Tongue (tissue), 2 donors: ENCODE data around the gene PDE4C. TPM values are rescaled to one million over a fixed set of nuclear protein-coding genes. Genes with fewer than 3 reads are reported as not detected.
A peak's percentile ranks its signal among the peaks of the same experiment; 100 is the strongest.

Experiments used
- DNase-seq: peaks from one replicate; pipeline ENCODE4 v3.0.0-alpha.2; 2015
- total RNA-seq: library from RNA; depleted of rRNA; stranded (reverse); fragments of >200 nt; gene quantifications from one replicate; pipeline ENCODE4 v1.2.3, GENCODE V29; 2014

PDE4C gene
- total RNA-seq, 1 donor from 2014 or later, result 5.7 TPM

GRCh38 chr19:18198374-18198773 lies 27.9 kb downstream of the PDE4C start:
- DNase-seq, result no peak

- DNase-seq, result no peak
Measured at GRCh38 chr19:18197941-18198340, 28.3 kb downstream of the PDE4C start.

- no peak for DNase-seq
Measured at GRCh38 chr19:18197306-18197705, 28.9 kb downstream of the PDE4C start.

- no peak for DNase-seq
Measured at GRCh38 chr19:18196511-18196845, 29.8 kb downstream of the PDE4C start.

- DNase-seq, result no peak
Measured at GRCh38 chr19:18194554-18195238, 31.5 kb downstream of the PDE4C start.

GRCh38 chr19:18194181-18194530 lies 32.1 kb downstream of the PDE4C start:
- DNase-seq, result no peak

GRCh38 chr19:18193388-18194180 lies 32.7 kb downstream of the PDE4C start:
- peak; percentile 21 for DNase-seq

GRCh38 chr19:18192673-18193387 lies 33.4 kb downstream of the PDE4C start, which contains the start of gene MPV17L2:
TSS of gene MPV17L2 (plus strand) at chr19:18193218. CDS start at chr19:18193282, 64 bp downstream.
- peak; percentile 100 for DNase-seq

- no peak for DNase-seq
Measured at GRCh38 chr19:18191640-18192062, 34.6 kb downstream of the PDE4C start.

- DNase-seq, result no peak
Measured at GRCh38 chr19:18190278-18190677, 36.0 kb downstream of the PDE4C start.

GRCh38 chr19:18185538-18185937 lies 40.7 kb downstream of the PDE4C start:
- no peak for DNase-seq

GRCh38 chr19:18183529-18183928 lies 42.7 kb downstream of the PDE4C start:
- no peak for DNase-seq

- DNase-seq, result no peak
Measured at GRCh38 chr19:18179957-18180356, 46.3 kb downstream of the PDE4C start.

- DNase-seq, result no peak
Measured at GRCh38 chr19:18176367-18177310, 49.6 kb downstream of the PDE4C start.

- DNase-seq, result no peak
Measured at GRCh38 chr19:18174983-18175382, 51.3 kb downstream of the PDE4C start.

Other genes starting within 250 kb of the PDE4C start
- 30.1 TPM for gene ARRDC2, start 218.3 kb downstream of the PDE4C start, total RNA-seq
- 0.41 TPM for gene IL12RB1, start 139.5 kb downstream of the PDE4C start, total RNA-seq
- gene MAST3, start 128.7 kb downstream of the PDE4C start, total RNA-seq, result 4.9 TPM
- gene PIK3R2, start 73.3 kb downstream of the PDE4C start, total RNA-seq, result 34.5 TPM
- gene IFI30, start 52.6 kb downstream of the PDE4C start, total RNA-seq, result 0.21 TPM
- gene MPV17L2, start 33.2 kb downstream of the PDE4C start, total RNA-seq, result 6.5 TPM
- gene RAB3A, start 22.4 kb downstream of the PDE4C start, total RNA-seq, result 2.1 TPM
- gene IQCN, start 48.0 kb upstream of the PDE4C start, total RNA-seq, result 0.62 TPM
- 276 TPM for gene JUND, start 55.2 kb upstream of the PDE4C start, total RNA-seq
- 143 TPM for gene LSM4, start 96.6 kb upstream of the PDE4C start, total RNA-seq
- 12.7 TPM for gene PGPEP1, start 114.2 kb upstream of the PDE4C start, total RNA-seq
- gene GDF15, start 159.7 kb upstream of the PDE4C start, total RNA-seq, result 0.51 TPM
- 1.8 TPM for gene LRRC25, start 171.2 kb upstream of the PDE4C start, total RNA-seq
- 50.1 TPM for gene SSBP4, start 193.0 kb upstream of the PDE4C start, total RNA-seq
- gene ISYNA1, start 211.7 kb upstream of the PDE4C start, total RNA-seq, result 49.3 TPM